IPS DF 6.9 (cell line): ENCODE measurements around the gene ADAMTS7.
"Not testable (repeated sequence)": the region's sequence is repeated elsewhere in the genome, so short reads cannot be mapped to it uniquely, and the experiment has no call there.

Experiments used
- DNase-seq: peaks from one replicate; pipeline ENCODE4 v3.0.0-alpha.2; 2013; ENCODE audit warnings: low read depth, low spot score
- H3K27ac ChIP-seq: one replicate; pipeline ENCODE4 v1.5.1; 2013; ENCODE audit warnings: low read length, control low read depth
- H3K27me3 ChIP-seq: 2 replicates; pipeline ENCODE4 v1.6.1; 2013; ENCODE audit warnings: mild to moderate bottlenecking, low read length; ENCODE audit not compliant: control insufficient read depth, insufficient read depth
- H3K36me3 ChIP-seq: 2 replicates; pipeline ENCODE4 v1.6.1; 2013; ENCODE audit warnings: low read length; ENCODE audit not compliant: control insufficient read depth, insufficient read depth
- H3K4me1 ChIP-seq: 2 replicates; pipeline ENCODE4 v1.6.1; 2013; ENCODE audit warnings: low read length; ENCODE audit not compliant: control insufficient read depth, insufficient read depth
- H3K4me3 ChIP-seq: 2 replicates; pipeline ENCODE4 v1.5.1; 2013; ENCODE audit warnings: mild to moderate bottlenecking, low read length
- H3K9me3 ChIP-seq: 2 replicates; pipeline ENCODE4 v1.6.1; 2013; ENCODE audit warnings: low read length, inconsistent platforms; ENCODE audit not compliant: control insufficient read depth, insufficient read depth
- WGBS: extraction: QIAGEN DNeasy Blood & Tissue Kit; methylation state at CpG from one replicate; pipeline ENCODE4 v1.1.7; 2013; ENCODE audit warnings: mixed read lengths, missing lambda C conversion rate; ENCODE audit not compliant: insufficient read length, insufficient coverage; 5-methylcytosine and 5-hydroxymethylcytosine counted together

The ADAMTS7 gene

DNA sequence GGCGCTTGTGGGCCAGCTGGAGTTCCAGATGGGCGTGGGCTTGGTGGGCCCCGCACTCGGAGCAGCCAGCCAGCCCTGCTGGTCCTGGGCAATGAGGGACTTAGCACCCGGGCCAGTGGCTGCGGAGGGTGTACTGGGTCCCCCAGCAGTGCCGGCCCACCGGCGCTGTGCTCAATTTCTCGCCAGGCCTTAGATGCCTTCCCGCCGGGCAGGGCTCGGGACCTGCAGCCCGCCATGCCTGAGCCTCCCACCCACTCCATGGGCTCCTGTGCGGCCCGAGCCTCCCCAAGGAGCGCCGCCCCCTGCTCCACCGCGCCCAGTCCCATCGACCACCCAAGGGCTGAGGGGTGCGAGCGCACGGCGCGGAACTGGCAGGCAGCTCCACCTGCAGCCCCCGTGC, 35.6 kb upstream of the ADAMTS7 start:
- H3K27me3 ChIP-seq, H3K9me3 ChIP-seq, H3K4me3 ChIP-seq, H3K4me1 ChIP-seq, DNase-seq, H3K27ac ChIP-seq, H3K36me3 ChIP-seq: not testable (repeated sequence)
- no CpG with 5 or more reads among the region's 27 CpGs for WGBS

DNA sequence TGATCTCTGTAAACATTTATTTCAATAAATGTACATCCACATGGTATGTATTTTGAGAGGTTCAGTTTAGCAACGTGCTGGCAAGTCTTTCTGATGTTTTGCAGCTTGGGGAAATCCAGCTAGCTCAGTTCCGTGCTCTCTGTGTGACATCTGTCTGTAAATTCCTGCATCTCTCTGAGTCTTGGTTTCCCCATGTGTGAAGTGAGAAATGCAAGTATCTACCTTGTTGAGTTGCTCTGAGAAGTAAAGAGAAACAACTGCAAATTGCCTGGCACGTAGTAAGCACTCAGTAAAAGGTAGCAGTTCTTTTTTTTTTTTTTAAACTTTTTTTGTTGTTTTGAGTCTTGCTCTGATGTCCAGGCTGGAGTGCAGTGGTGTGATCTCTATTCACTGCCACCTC, 31.3 kb upstream of the ADAMTS7 start:
- no CpG with 5 or more reads among the region's 3 CpGs for WGBS
- H3K9me3 ChIP-seq = no peaks in the 10 kb centered on the region
- no peaks in the 10 kb centered on the region for H3K4me1 ChIP-seq
- no peaks in the 10 kb centered on the region for H3K36me3 ChIP-seq
- no peak for DNase-seq
- H3K4me3 ChIP-seq = no peak overlapping the region
- no peak overlapping the region for H3K27ac ChIP-seq
- no peaks in the 10 kb centered on the region for H3K27me3 ChIP-seq

DNA sequence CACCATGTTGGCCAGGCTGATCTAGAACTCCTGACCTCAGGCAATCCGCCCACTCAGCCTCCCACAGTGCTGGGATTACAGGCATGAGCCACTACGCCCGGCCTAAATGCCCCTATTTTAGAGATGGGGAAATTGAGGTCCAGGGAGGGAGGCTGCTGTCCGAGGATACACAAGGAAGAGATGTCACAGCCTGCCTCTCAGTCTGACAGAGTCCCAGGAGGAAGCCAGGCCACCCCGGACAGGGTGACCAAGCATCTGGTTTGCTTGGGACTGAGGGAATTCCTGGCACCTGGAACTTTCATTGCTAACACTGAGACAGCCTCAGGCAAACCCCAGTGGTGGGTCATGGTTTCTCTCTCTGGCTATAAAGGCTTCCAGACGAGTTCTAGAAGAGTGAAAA, 30.6 kb upstream of the ADAMTS7 start:
- Histone ChIP-seq H3K27ac (no peak overlapping the region), H3K4me1 (no peaks in the 10 kb centered on the region), H3K27me3 (no peaks in the 10 kb centered on the region), H3K9me3 (no peaks in the 10 kb centered on the region), H3K4me3 (no peak overlapping the region), H3K36me3 (no peaks in the 10 kb centered on the region)
- no peak for DNase-seq
- WGBS = no CpG with 5 or more reads among the region's 6 CpGs

DNA sequence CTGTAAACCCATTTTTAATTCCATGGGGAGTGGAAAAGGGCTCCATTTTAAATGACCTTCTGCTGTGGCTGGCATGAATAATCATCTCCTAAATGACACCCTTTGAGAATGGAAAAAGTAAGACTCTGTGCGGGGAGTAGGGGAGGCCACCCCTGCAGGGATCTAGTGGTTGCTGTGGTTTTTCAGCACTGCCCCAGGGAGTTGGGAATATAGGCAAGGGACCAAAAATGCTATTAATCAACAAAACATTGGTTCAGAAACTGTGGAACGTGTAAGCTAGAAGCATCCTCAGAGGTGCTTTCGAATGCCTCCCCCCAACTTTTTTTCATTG, 30.1 kb upstream of the ADAMTS7 start:
- WGBS = no CpG with 5 or more reads among the region's 3 CpGs

DNA sequence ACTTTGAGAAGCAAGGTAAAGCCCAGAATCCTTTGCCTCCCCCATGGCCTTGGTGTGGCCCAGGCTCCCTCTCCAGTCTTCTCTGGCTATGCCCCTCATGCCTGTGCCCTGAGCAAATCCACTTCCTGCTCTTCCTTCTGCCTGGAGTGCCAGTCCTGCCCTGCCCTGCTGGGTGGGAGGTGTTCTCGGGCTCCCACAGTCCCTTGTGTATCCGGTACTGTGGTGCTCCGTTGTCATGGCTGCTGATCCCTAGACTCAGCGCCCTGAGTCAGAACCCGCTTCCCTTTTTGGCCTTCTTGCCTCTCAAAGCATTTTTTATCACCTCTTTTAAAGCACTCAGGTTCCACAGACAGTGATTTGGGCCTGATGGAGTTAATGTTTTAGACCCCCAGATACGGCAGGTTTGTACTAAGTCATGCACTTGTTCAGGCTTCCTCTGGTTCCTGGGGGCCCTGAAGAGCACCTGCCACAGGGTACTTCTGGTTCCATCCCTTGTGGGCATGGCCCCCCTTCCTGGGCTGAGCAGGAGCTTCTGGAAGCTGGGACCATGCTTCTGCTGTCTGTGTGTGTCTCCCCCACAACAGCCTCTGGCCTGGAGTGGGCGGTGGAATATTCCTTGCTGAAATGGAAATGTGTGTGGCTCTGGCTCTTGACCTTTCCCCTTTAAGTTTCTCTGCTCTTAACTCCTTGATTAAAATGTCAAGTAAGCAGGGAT, 29.6 kb upstream of the ADAMTS7 start:
- Histone ChIP-seq H3K27me3 (no peaks in the 10 kb centered on the region), H3K36me3 (no peaks in the 10 kb centered on the region), H3K4me3 (no peak overlapping the region), H3K27ac (no peak overlapping the region), H3K9me3 (no peaks in the 10 kb centered on the region), H3K4me1 (no peaks in the 10 kb centered on the region)
- no peak for DNase-seq
- WGBS = no CpG with 5 or more reads among the region's 7 CpGs

More for the DNA sequence above, 30.1 kb upstream of the ADAMTS7 start:
- no peak overlapping the region for H3K27ac ChIP-seq
- no peaks in the 10 kb centered on the region for H3K4me1 ChIP-seq
- H3K9me3 ChIP-seq = no peaks in the 10 kb centered on the region
- no peaks in the 10 kb centered on the region for H3K36me3 ChIP-seq
- H3K4me3 ChIP-seq = no peak overlapping the region
- no peak for DNase-seq
- no peaks in the 10 kb centered on the region for H3K27me3 ChIP-seq

DNA sequence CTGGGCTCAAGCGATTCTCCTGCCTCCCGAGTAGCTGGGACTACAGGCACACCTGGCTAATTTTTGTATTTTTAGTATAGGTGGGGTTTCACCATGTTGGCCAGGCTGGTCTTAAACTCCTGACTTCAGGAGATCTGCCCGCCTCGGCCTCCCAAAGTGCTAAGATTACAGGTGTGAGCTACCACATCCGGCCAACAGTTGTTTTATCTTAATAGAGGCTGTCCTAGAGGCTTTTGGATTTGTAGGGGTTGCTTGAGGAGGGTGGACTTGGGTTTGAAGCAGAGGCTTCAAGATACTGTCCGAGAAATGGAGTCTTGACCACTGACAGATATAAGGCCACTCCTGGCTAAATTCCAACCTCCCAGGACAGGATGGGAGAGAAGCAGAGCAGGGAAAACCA, 27.9 kb upstream of the ADAMTS7 start:
- not testable (repeated sequence) for H3K27ac ChIP-seq, H3K4me1 ChIP-seq, H3K4me3 ChIP-seq, DNase-seq, H3K9me3 ChIP-seq, H3K36me3 ChIP-seq, H3K27me3 ChIP-seq
- no CpG with 5 or more reads among the region's 6 CpGs for WGBS

DNA sequence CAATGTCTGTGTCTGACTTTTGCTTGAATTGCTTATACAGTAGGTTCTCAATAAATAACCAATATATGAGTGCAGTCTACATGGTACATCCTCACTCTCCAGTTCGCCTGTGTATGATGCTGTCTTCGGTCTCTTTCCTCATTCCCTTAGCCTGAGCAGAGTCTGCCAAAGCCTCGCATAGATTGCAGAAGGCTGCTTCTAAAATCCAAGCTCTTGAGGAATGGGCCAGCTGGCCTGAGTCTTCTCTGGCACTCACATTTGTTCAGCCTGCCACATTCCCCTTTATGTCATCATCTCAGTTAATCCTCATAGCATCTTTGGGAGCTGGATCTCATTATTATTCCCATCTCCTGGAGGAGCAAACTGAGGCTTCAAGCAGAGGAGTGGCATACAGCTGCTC, 27.2 kb upstream of the ADAMTS7 start:
- no peaks in the 10 kb centered on the region for H3K27me3 ChIP-seq
- no peak overlapping the region for H3K27ac ChIP-seq

DNA sequence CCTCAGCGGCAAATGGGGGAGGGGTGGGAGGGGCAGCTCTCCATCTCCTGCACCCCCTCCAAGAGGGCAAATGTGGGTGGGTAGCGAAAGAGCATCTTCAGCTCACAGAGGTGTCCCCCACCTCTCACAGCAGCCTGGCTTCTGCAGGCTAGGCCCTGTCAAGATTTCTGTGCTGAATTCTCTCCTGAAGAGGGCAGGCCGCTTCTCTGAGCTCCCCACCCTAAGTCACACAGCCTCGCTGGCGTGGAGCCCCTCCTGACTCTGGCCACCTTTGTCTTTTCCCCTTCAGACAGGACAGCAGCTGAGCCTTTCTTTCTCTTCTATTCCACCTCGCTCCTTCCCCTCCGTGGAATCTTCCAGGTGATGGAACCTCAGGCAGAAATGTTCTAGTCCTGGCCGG, 26.3 kb upstream of the ADAMTS7 start:
- Histone ChIP-seq H3K27ac (no peak overlapping the region), H3K27me3 (no peaks in the 10 kb centered on the region), H3K4me1 (no peaks in the 10 kb centered on the region), H3K36me3 (no peaks in the 10 kb centered on the region), H3K9me3 (no peaks in the 10 kb centered on the region), H3K4me3 (no peak overlapping the region)
- no CpG with 5 or more reads among the region's 8 CpGs for WGBS
- DNase-seq = no peak

More for the DNA sequence above, 27.2 kb upstream of the ADAMTS7 start:
- H3K4me3 ChIP-seq = no peak overlapping the region
- H3K36me3 ChIP-seq = no peaks in the 10 kb centered on the region
- no CpG with 5 or more reads among the region's 3 CpGs for WGBS
- H3K9me3 ChIP-seq = no peaks in the 10 kb centered on the region
- DNase-seq = no peak
- H3K4me1 ChIP-seq = no peaks in the 10 kb centered on the region

DNA sequence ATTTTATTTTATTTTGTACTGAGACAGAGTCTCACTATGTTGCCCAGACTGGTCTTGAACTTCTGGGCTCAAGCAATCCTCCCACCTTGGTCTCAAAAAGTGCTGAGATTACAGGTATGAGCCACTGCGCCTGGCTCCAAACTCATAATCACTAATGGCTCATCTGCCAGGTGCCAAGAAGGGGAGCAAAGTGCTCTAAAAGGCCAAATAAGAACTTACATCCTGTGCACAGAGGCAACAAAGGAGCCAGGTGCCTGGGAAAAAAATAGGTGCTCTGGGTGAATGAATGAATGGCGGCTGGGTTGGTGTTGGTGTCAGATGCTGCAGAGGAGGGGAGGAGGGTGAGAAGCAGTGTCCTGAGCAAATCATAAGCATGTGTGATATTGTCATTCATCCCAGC, 25.9 kb upstream of the ADAMTS7 start:
- H3K4me1 ChIP-seq = no peaks in the 10 kb centered on the region
- no peak overlapping the region for H3K4me3 ChIP-seq
- no peaks in the 10 kb centered on the region for H3K27me3 ChIP-seq
- WGBS = no CpG with 5 or more reads among the region's 2 CpGs
- no peak overlapping the region for H3K27ac ChIP-seq
- no peaks in the 10 kb centered on the region for H3K9me3 ChIP-seq
- no peak for DNase-seq
- H3K36me3 ChIP-seq = no peaks in the 10 kb centered on the region

DNA sequence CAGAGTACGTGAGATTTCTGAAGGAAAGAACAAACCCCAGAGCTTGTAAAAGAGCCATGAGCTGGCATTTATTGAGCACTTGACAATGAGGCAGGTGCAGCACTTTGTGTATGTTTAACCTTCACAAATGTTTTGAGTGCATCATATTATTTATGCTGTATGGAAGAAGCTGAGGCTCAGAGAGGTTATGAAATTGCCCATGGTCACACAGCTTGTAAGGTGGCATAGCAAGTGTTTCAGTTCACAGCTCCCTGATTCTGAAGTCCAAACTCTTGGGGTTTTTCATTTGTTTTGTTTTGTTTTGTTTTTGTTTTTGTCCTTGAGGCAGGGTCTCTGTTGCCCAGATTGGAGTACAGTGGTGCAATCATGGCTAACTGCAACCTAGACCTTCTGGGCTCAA, 25.1 kb upstream of the ADAMTS7 start:
- no peaks in the 10 kb centered on the region for H3K36me3 ChIP-seq
- no peaks in the 10 kb centered on the region for H3K4me1 ChIP-seq
- no peaks in the 10 kb centered on the region for H3K9me3 ChIP-seq
- H3K27ac ChIP-seq = no peak overlapping the region
- H3K4me3 ChIP-seq = no peak overlapping the region
- no peak for DNase-seq
- WGBS = no CpG with 5 or more reads among the region's 1 CpG
- no peaks in the 10 kb centered on the region for H3K27me3 ChIP-seq
